ENCODE results near the gene XPO5. TPM values are rescaled to one million over a fixed set of nuclear protein-coding genes. Genes with fewer than 3 reads are reported as not detected.

The XPO5 gene
- total RNA-seq, 1 experiment from 2014 or later = 114 TPM

- Histone ChIP-seq H4K91ac (ENCODE audit: insufficient read length, low read depth, low read length) (no peak overlapping the region), H3K23ac (ENCODE audit: insufficient read length, low read depth, low read length) (no peak overlapping the region), H2AK5ac (ENCODE audit: insufficient read length, low read length) (no peak overlapping the region), H3K9ac (ENCODE audit: extremely low read depth, insufficient read length, low read length) (no peak overlapping the region), H2BK5ac (ENCODE audit: insufficient read length, low read length) (no peak overlapping the region), H3K23me2 (ENCODE audit: insufficient read length, low read depth, low read length, poor library complexity, severe bottlenecking) (no peaks in the 10 kb centered on the region), H2BK12ac (ENCODE audit: insufficient read length, low read depth, low read length) (no peak overlapping the region), H3K9me3 (ENCODE audit: control insufficient read depth, low read depth, low read length) (no peaks in the 10 kb centered on the region), H4K20me1 (ENCODE audit: control insufficient read depth, insufficient read depth, insufficient read length) (peaks cover 2% of the 10 kb centered on the region), H2BK20ac (ENCODE audit: low read depth, low read length, poor library complexity, severe bottlenecking) (no peak overlapping the region), H3K4ac (ENCODE audit: low read depth, low read length) (no peak overlapping the region), H3K79me1 (ENCODE audit: insufficient read depth, low read depth, low read length, poor library complexity, severe bottlenecking) (peaks cover 11% of the 10 kb centered on the region), H3K18ac (ENCODE audit: insufficient read length, low read depth, low read length) (no peak overlapping the region), H3K4me1 (ENCODE audit: insufficient read depth, low read length) (peaks cover 6% of the 10 kb centered on the region; the same call in 1 of the 2 replicates), H3K4me2 (ENCODE audit: insufficient read depth, insufficient read length, low read length) (no peak overlapping the region), H4K8ac (replicated peaks; ENCODE audit: insufficient read length, low read depth, low read length) (no peak overlapping the region), H3K27me3 (ENCODE audit: insufficient read depth, low read length) (no peaks in the 10 kb centered on the region), H4K5ac (ENCODE audit: insufficient read length, low read depth, low read length) (no peak overlapping the region), H3K56ac (ENCODE audit: insufficient read length, low read depth, low read length) (no peak overlapping the region), H3T11ph (ENCODE audit: low read length) (no peak overlapping the region), H3K79me2 (ENCODE audit: insufficient read depth, low read length) (no peaks in the 10 kb centered on the region; the same call in 1 of the 2 replicates), H2BK120ac (ENCODE audit: low read depth, low read length, poor library complexity, severe bottlenecking) (no peak overlapping the region), H3K14ac (ENCODE audit: insufficient read depth, low read length) (no peak overlapping the region), H3K27ac (ENCODE audit: insufficient read length, low read depth, low read length) (no peak overlapping the region), H2BK15ac (ENCODE audit: low read depth, low read length) (no peak overlapping the region), H2AFZ (ENCODE audit: low read length) (no peak overlapping the region)
- no peaks in the 10 kb centered on the region for H3K27me3 Mint-ChIP-seq (ENCODE audit: low read depth)
- WGBS (ENCODE audit: extremely low coverage, insufficient read length, low lambda C conversion rate) = no CpG with 5 or more reads among the region's 2 CpGs
- H3K27ac Mint-ChIP-seq = 0 out of 7 replicates have a peak overlapping the region, but pooled peaks of 1 of the 3 experiments have one; percentile 8
- no peak for DNase-seq
- peaks cover 30 to 37% of the 10 kb centered on the region in 2 experiments for H3K4me1 Mint-ChIP-seq
- TF ChIP-seq CTCF (conservative IDR thresholded peaks at IDR 0.05) = no peak
- H3K9me3 Mint-ChIP-seq = no peaks in the 10 kb centered on the region
- H3K4me3 Mint-ChIP-seq = no peak overlapping the region
- H3K36me3 Mint-ChIP-seq (ENCODE audit: insufficient read depth in 1 of 3, low read depth in 3 of 3) = peaks cover 2 to 11% (median 6%) of the 10 kb centered on the region in 3 experiments; a peak in 6 of 7 replicates
These were observed 82.6 kb downstream of the XPO5 start for GRCh38 chr6:43493230-43493629.
